ENCODE results near the gene TMEM135. TPM values are rescaled to one million over a fixed set of nuclear protein-coding genes. Genes with fewer than 3 reads are reported as not detected.
"Not testable (repeated sequence)": the region's sequence is repeated elsewhere in the genome, so short reads cannot be mapped to it uniquely, and the experiment has no call there.

TMEM135 gene
- total RNA-seq, 1 experiment from 2014 or later = 70.3 TPM

DNA sequence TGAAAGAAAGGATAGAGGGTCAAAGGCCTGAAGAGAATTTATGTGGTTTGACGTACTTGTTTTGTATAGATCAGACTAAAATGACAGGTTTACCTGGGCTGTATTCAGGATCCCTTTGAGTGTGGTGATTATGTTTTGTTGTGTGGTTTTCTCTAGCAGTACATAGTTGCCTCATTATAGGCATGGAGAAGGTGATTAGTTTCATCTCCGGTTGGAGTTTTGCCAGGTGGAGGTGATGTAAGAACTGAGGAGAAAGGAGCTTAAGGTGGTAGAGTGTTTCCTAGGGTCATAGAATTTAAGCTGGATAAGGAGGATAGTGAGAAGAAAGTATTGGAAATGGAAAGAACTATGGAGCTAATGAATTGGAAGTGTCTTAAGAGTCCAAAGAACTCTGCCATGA is 229.0 kb downstream of the TMEM135 start:
- no peak for DNase-seq (ENCODE audit: low spot score)
- Histone ChIP-seq H3K27me3 (replicated peaks; ENCODE audit: insufficient read depth, low read depth, low read length, poor library complexity) (no peaks in the 10 kb centered on the region), H3K9me3 (ENCODE audit: low read depth, low read length, poor library complexity, severe bottlenecking) (no peaks in the 10 kb centered on the region), H3K4me1 (ENCODE audit: insufficient read depth, low read length, poor library complexity, severe bottlenecking) (peaks cover 54% of the 10 kb centered on the region), H3K27ac (ENCODE audit: low read depth, low read length, poor library complexity, severe bottlenecking) (peak overlapping the region; percentile 8), H3K36me3 (ENCODE audit: insufficient read depth, low read length, poor library complexity, severe bottlenecking) (no peaks in the 10 kb centered on the region), H3K4me3 (ENCODE audit: low read depth, low read length, poor library complexity, severe bottlenecking) (no peak overlapping the region)
- POLR2A ChIA-PET (ENCODE audit: low non-redundant PET) = no interaction called here
- intact Hi-C loops (cut with micrococcal nuclease; ENCODE audit: unreplicated experiment) = no loop called here
- no TSS peak for BruUV-seq (replicated peaks)
- CTCF ChIA-PET = no interaction called here
- TF ChIP-seq, protein P1, sequence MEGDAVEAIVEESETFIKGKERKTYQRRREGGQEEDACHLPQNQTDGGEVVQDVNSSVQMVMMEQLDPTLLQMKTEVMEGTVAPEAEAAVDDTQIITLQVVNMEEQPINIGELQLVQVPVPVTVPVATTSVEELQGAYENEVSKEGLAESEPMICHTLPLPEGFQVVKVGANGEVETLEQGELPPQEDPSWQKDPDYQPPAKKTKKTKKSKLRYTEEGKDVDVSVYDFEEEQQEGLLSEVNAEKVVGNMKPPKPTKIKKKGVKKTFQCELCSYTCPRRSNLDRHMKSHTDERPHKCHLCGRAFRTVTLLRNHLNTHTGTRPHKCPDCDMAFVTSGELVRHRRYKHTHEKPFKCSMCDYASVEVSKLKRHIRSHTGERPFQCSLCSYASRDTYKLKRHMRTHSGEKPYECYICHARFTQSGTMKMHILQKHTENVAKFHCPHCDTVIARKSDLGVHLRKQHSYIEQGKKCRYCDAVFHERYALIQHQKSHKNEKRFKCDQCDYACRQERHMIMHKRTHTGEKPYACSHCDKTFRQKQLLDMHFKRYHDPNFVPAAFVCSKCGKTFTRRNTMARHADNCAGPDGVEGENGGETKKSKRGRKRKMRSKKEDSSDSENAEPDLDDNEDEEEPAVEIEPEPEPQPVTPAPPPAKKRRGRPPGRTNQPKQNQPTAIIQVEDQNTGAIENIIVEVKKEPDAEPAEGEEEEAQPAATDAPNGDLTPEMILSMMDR (conservative IDR thresholded peaks at IDR 0.05; ENCODE audit: low read depth, low read length) = no peak
- TF ChIP-seq EZH2 (IDR thresholded peaks at IDR 0.05; ENCODE audit: borderline replicate concordance, low read depth, low read length, poor library complexity, severe bottlenecking) = no peak

DNA sequence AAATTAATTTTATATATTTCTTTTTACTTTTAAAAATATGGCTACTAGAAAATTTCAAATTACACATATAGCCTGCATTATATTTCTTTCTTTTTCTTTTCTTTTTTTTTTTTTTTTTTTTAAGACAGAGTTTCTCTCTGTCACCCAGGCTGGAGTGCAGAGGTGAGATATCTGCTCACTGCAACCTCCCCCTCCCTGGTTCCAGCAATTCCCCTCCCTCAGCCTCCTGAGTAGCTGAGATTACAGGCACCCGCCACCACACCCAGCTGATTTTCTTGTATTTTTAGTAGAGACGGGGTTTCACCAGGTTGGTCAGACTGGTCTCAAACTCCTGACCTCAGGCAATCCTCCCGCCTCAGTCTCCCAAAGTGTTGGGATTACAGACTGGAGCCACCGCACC is 234.2 kb downstream of the TMEM135 start:
- H3K9me3 ChIP-seq (ENCODE audit: low read depth, low read length, poor library complexity, severe bottlenecking); H3K27me3 ChIP-seq (replicated peaks; ENCODE audit: insufficient read depth, low read depth, low read length, poor library complexity); DNase-seq (ENCODE audit: low spot score); BruUV-seq (replicated peaks); H3K36me3 ChIP-seq (ENCODE audit: insufficient read depth, low read length, poor library complexity, severe bottlenecking); POLR2A ChIA-PET (ENCODE audit: low non-redundant PET); intact Hi-C loops (cut with micrococcal nuclease; ENCODE audit: unreplicated experiment); CTCF ChIA-PET; H3K4me3 ChIP-seq (ENCODE audit: low read depth, low read length, poor library complexity, severe bottlenecking); H3K27ac ChIP-seq (ENCODE audit: low read depth, low read length, poor library complexity, severe bottlenecking): not testable (repeated sequence)
- peaks cover 27% of the 10 kb centered on the region for H3K4me1 ChIP-seq (ENCODE audit: insufficient read depth, low read length, poor library complexity, severe bottlenecking)

DNA sequence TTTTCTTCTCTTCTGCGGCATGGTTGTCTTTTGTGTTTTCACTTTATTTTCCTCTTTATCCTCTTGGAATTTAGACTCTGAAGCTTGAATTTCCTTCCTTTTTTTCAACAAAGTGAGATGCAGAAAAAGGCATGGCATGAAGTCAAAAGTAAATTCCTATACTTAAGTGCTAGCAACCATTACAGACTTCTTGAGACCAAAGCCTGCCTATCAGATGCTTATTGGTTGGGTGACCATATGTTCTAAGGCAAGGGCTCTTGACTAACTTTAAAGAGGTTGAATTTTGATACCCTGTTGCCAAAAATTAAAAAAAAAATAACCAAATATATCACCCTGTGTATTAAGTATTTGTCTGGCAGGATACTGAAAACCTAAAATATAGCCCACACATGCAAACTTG is 237.4 kb downstream of the TMEM135 start:
- CTCF ChIA-PET = no interaction called here
- no peaks in the 10 kb centered on the region for H3K9me3 ChIP-seq (ENCODE audit: low read depth, low read length, poor library complexity, severe bottlenecking)
- POLR2A ChIA-PET (ENCODE audit: low non-redundant PET) = no interaction called here
- no peak overlapping the region for H3K4me3 ChIP-seq (ENCODE audit: low read depth, low read length, poor library complexity, severe bottlenecking)
- no TSS peak for BruUV-seq (replicated peaks)
- intact Hi-C loops (cut with micrococcal nuclease; ENCODE audit: unreplicated experiment) = no loop called here
- H3K27ac ChIP-seq (ENCODE audit: low read depth, low read length, poor library complexity, severe bottlenecking) = no peak overlapping the region
- no peaks in the 10 kb centered on the region for H3K36me3 ChIP-seq (ENCODE audit: insufficient read depth, low read length, poor library complexity, severe bottlenecking)
- H3K27me3 ChIP-seq (replicated peaks; ENCODE audit: insufficient read depth, low read depth, low read length, poor library complexity) = no peaks in the 10 kb centered on the region
- H3K4me1 ChIP-seq (ENCODE audit: insufficient read depth, low read length, poor library complexity, severe bottlenecking) = peaks cover 36% of the 10 kb centered on the region
- DNase-seq (ENCODE audit: low spot score) = no peak
- TF ChIP-seq, protein P1 (conservative IDR thresholded peaks at IDR 0.05; ENCODE audit: low read depth, low read length) = no peak

DNA sequence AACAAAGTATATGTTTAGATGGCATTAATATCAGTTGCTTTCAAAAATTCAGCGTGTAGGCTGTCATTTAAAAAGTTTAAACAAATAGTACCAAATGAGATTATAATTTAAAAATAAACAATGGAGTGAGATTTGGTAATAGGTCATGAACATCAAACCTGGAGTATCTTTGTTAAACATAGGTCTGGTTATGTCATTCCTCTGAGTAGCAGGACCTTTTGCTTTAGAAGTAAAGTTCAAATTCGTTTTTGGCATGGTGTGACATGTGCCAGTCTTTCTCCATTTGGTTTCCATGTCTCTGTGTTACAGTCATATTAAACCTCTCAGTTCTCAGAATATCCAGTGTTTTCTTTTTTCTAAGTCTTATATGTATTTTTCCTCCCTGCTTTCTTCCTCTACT is 242.4 kb downstream of the TMEM135 start:
- no peaks in the 10 kb centered on the region for H3K27me3 ChIP-seq (replicated peaks; ENCODE audit: insufficient read depth, low read depth, low read length, poor library complexity)
- intact Hi-C loops (cut with micrococcal nuclease; ENCODE audit: unreplicated experiment) = loop anchor here (2.0 to 5.0 kb wide), 2 partner anchors 85 to 183 kb away; no protein-coding TSS in a partner anchor
- ChIA-PET POLR2A (ENCODE audit: low non-redundant PET) (no interaction called here), CTCF (no interaction called here)
- BruUV-seq (replicated peaks) = no TSS peak
- peaks cover 41% of the 10 kb centered on the region for H3K4me1 ChIP-seq (ENCODE audit: insufficient read depth, low read length, poor library complexity, severe bottlenecking)
- no peak overlapping the region for H3K4me3 ChIP-seq (ENCODE audit: low read depth, low read length, poor library complexity, severe bottlenecking)
- peak overlapping the region; percentile 74 for H3K27ac ChIP-seq (ENCODE audit: low read depth, low read length, poor library complexity, severe bottlenecking)
- no peaks in the 10 kb centered on the region for H3K36me3 ChIP-seq (ENCODE audit: insufficient read depth, low read length, poor library complexity, severe bottlenecking)
- H3K9me3 ChIP-seq (ENCODE audit: low read depth, low read length, poor library complexity, severe bottlenecking) = no peaks in the 10 kb centered on the region
- TF ChIP-seq EZH2 (IDR thresholded peaks at IDR 0.05; ENCODE audit: borderline replicate concordance, low read depth, low read length, poor library complexity, severe bottlenecking) = no peak
- TF ChIP-seq, protein P1 (conservative IDR thresholded peaks at IDR 0.05; ENCODE audit: low read depth, low read length) = no peak
- no peak for DNase-seq (ENCODE audit: low spot score)
